Inferior parietal cortex (tissue), 1 donor: ENCODE results near the gene RPIA.

Experiments
- DNase-seq: peaks from one replicate; pipeline ENCODE4 v3.0.0-alpha.2; 2016; ENCODE audit errors: extremely low spot score

RPIA gene

DNA sequence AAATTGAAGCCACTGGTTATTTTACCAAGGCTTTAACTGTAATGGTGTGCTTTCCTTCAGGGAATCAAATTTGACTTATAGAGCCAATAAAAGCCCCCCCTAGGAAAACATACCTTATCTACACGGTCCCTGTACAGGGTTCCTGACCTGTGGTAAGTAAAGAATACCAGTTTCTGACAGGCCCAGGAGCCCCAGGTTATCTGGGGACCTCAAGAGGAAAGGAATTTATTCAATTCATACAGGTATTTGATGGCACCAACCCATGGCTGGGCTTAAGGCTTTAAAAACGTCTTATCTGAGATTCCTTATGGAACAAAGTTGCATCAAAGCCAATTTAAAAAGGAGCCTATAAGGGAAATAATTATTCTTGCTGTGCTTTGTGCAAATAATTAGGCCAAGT, 7.0 kb upstream of the RPIA start:
- no peak for DNase-seq

DNA sequence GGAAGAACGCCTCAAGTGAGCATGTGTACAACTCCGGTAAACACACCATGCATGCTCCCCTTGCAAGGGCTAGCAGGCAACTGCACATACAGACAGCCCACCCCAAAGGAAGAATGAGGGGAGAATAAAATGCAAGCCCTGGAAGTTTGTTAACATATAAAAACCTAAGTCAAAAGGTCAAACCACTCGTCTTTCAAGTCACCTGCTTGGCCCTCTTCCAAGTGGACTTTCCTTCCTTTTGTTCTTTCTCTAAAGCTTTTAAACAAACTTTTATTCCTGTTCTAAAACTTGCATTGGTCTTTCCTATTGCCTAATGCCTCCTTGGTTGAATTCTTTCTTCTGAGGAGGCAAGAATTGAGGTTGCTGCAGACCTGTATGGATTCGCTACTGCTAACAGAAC, 5.2 kb upstream of the RPIA start:
- DNase-seq, result no peak

DNA sequence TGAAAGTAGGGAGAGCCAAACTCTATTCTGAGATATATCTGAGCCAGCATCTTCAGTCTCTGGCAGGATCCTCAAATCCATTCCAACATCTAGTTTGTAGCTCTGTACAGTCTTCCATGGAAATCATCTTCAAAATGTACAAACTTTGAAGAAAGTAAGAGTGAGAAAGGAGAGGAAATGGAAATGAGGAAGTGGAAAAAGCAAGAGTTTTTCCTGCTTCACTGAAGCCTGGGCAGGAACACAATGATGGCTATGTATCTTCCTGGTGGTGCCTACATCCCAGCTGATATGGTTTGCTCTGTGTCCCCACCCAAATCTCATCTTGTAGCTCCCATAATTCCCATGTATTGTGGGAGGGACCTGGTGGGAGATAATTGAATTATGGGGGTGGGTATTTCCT, 4.1 kb upstream of the RPIA start:
- no peak for DNase-seq

DNA sequence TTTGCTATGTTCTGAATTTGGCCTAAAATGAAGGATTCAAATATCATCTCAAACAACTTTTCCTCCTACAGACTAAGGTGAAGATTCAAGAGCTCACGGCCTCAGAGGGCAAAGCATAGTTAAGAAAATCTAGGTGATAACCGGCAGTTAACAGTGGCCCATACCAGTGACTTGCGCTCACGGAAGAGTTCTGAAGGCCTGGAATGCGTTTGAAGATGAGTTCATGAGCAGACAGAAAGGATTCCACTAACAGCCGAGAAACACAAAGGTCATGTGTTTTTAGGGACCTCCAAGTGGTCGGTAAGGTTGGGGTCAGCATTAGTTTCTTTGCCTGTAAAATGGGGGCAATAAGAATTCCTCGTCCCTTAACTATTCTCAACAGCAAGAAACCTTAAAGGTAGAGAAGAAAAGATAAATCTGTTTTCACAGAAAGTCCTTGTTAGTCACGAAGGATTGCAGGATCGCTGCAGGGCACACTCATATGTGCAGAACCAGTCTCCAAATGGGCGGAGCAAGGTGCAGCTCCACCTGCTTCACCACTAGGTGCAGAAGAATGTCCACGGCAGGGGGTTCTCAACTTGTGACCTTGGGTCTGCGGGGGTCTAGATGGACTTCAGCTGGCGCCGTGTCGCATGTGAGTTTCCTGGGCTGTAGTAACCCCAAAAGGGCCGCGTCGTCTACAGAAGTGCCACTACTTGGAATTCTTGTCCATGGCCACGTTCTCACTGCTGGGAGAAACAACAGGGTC, 708 bp upstream of the RPIA start:
- no peak for DNase-seq

DNA sequence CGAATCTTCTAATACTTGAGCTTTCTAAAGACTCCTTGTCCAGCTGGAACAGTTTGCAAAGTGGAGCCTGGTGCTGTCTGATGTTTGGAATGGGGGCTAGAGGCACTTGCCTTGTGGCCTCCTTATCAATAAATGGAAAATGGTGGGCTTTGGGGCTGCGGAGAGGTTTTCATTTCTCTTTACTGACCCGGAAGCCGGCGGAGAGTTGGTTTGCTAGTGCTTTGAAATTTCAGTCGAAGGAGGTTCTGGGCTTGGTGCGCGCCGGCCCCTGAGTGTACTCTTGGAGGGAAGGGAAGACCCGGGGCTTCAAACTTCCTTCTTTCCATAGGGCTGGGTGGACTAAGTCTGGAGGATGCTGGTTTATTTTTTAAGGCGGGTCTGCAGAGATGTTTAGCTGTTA, 714 bp downstream of the RPIA start:
- DNase-seq, result no peak

DNA sequence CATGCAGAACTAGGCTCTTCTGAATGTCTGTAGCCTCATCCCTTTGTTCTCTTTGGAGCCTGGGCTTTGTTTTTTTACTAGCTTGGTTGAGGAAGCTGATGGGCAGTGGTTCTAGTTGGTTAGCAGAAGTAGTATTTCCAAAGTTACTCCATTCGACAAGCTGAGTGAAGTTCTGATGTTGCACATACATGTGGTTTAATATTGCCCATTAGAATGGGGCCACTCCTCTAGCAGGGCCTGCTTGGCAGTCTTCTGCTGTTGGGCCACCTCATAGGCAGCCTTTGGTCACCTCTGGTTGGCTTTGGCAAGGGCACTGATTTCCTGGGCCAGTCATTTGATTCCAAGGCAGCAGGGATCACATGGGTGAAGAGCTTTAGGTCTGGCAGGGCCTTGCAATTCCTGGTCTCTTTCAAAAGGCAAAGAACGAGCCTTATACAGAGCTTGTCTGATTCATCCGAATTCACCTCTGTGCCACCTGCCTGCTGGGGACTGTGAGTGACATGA, 2.5 kb downstream of the RPIA start:
- DNase-seq, result no peak

DNA sequence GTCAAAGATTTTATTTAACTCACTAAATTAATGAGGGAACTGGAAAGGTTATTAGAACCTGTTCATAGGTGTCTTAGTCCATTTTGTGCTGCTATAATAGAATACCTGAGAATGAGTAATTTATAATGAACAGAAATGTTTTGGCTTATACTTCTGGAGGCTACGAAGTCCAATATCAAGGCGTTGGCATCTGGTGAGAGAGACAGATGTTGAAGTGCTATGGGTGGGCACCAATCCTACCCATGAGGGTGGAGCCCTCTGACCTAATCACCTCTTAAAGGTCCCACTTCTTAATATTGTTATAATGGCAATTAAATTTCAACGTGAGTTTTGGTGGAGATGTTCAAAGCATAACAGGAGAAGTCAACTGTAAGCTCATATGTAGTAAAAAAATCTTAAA, 5.1 kb downstream of the RPIA start:
- DNase-seq, result no peak

DNA sequence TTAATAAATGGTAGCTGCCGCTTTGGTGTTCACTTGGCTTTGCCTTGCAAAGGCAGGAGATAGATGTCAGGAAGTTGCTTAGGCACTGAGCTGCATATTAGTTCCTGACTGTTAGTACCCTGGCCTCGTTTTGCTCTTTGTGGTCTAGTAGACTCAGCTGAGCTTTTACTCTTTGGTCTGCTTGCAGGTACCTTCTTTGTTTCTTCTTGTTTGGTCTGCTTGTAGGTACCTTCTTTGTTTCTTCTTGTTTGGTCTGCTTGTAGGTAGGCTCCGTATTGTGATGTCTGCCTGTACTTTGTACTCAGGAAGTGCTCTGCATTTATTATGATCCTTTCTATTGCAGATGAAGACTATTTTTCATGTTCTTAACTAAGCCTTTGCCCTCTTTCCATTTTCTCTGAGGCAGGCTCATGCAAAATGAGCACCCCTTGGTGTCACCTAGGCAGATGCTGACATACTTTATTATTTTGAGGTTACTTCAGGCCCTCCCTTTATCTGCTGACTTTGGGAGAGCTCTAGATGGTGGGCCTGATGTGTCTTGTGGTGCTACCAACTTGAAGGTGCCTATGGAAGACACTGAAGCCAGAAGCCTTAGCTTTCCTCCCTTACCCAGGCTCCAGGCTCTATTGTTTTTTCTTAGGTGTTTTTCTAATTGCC, 6.0 kb downstream of the RPIA start:
- DNase-seq, result no peak

DNA sequence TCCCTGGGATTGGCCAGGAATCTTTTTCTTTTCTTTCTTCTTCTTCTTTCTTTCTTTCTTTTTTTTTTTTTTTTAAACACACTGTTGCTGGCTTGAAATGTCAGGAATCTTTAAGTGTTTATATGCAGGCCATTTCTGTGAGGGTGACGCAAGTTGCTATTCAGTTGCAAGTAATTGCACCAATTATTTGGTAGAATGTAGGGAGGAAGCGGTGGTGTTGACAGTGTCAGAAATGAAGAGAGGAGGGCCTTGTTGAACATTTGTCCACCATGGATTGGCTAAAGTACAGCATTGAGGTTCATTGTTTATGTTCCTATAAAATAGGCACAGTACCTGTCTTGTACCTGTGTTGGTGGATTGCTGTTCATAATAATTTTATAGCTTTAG, 6.5 kb downstream of the RPIA start:
- no peak for DNase-seq

DNA sequence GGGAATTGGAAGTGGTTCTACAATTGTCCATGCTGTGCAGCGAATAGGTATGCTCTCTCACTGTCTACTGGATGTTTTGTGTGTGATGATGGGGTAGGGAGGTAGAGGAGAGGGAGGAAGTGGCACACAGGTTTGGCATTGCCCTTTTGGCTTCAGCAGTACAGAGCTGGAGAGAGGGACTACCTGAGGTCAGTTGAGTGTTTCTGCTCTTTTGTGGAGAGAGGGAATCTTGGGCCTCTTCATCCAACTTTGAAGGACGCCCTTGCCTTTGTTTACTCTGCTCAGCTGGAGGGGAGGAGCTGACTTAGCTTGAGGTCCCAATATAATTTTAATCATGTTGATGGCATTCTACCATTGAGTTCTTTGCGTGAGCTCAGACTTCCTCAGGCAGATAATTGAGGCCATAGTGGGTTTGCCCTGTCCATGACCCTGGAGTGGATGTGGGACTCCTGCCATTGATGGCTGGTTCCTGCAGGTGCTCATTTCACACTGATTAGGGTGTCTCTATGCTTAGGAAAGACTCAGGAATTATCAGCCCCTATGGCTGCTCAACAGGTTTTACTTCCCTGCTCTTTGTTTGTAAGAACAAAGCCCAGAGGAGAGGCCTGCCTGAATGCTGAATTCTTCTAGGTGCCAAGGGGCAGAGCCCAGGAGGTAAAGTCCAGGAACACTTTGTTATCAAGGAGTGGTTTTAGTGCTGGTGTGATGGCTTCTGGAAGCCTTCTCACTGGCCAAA, 7.2 kb downstream of the RPIA start:
- DNase-seq, result no peak

DNA sequence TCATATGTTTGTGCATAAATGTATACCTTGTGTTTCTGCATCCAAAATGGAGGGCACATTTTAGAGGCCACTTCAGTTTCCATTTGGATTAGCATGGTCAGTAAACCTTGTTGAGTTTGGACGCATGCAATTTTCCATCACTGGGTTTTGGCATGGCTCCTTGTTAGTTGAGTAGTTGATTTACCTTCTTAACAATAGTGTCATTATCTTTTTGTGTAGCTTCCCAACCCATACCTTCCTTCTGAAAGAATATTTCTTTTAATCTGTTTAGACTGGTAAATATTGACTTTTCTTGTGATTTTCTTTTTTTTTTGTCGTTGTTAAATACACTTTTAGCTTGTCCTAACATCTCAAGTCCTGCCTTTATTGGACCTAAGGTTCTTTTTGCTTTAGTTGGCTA, 15.5 kb downstream of the RPIA start:
- no peak for DNase-seq

DNA sequence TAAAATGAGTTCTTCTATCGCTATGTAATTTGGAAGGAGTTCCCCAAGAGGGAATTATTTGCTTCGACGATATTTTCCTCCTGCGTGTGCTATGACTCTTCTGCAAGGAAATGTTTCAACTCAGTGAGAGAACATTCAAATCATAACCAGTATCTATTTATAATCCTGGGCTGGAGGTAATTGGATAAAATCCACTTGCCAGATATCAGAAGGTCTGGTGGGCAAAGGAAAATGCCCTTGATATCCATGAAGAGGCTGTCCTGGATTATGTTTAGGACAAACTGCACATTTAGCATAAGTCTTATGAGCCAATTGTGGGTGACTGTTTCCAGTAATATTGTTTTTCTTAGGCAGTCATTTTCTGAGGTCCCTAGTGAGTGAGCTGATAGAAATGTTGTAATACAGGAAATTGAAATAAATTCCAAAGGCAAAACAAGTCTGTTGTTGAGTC, 17.7 kb downstream of the RPIA start:
- DNase-seq, result no peak

DNA sequence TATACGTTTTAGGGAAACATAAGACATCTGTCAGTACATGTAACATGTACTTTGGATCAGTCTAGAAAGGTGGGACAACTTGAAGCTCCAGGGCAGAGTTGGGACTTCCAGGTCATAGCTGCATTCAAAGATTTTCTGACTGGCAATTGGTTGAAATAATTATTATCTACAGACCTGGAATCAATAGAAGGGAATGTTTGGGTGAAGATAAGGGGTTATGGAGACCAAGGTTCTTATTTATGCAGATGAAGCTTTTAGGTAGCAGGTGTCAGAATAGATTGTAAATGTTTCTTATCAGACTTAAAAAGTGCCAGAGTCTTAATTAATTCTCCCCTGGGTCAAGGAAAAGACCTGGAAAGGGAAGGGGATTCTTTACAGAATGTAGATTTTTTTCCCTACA, 19.8 kb downstream of the RPIA start:
- DNase-seq, result no peak

DNA sequence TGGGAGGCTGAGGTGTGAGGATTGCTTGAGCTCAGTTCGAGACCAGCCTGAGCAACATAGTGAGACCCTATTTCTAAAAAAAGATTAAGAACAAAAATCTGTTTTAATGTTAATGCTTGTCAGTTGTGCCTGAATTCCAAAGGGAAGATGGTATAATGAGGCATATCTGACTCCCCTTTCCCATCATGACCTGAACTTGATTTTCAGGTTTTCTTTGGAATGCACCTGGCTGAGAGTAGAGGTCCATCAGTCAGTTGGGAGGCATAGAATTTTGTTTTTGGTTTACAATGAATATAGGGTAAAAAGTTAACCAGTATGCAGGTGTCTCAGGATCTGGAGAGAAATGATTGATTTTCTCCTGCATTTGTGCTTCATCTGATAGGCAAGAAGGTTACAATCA, 20.4 kb downstream of the RPIA start:
- no peak for DNase-seq

DNA sequence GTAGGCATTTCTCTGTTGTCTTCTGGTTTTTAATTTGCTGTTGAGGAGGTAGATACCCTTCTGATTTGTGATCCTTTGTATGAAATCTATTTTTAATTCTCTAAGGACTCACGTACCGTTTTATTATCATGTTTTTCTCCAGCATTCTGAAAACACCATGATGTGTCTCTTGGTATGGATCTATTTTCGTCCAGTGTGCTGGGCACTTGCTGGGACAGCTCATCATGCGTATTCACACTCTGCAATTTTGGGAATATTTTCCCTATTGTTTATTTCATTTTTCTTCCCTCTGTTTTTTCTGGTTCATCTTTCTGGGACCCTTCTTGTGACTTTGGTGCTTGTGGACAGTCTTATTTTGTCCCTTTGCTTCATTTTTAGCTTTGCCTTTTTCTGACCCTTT, 21.9 kb downstream of the RPIA start:
- no peak for DNase-seq

DNA sequence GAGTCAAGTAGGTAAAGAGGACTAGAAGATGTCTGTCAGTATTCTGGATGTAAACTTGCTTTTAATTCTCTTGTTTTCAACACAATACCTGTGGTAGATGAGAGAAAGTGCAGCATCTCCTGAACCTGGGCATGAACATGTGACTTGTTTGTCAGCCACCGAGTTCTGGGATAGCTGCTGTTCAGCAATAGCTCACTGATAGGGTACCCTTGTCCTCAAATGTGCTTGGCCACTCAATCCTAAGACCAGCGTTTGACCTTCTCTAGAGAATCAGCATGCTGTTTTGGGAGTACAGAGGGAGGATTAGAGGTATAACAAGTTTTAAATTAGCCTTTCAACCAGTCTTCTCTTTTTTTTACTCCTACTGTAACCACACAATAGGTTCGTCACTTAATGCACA, 23.2 kb downstream of the RPIA start:
- DNase-seq, result no peak

DNA sequence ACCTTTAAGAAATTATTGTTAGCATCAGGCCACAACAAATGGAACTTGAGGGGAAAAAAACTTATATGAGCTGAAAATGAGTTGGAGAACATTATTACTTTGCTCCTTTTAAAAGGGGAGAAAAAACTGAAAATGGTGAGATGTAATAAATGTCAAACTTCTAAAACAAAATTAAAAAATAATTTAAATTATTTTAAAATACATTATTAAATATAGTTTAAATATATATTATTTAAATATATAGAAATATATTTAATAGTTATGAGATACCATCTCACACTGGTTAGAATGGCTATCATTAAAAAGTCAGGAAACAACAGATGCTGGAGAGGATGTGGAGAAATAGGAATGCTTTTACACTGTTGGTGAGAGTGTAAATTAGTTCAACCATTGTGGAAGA, 28.9 kb downstream of the RPIA start:
- DNase-seq, result no peak

DNA sequence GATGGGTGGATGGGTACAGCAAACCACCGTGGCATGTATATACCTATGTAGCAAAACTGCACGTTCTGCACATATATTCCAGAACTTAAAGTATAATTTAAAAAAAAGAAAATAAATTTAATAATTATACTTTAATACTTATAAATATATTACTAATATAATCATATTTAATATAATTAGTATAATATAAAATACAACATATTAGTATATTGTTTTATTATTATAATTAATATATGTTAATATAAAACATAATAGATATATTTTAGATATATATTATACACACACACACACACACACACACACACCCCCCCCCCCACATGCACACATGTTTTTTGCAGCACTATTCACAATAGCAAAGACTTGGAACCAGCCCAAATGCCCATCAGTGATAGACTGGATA, 29.8 kb downstream of the RPIA start:
- no peak for DNase-seq

DNA sequence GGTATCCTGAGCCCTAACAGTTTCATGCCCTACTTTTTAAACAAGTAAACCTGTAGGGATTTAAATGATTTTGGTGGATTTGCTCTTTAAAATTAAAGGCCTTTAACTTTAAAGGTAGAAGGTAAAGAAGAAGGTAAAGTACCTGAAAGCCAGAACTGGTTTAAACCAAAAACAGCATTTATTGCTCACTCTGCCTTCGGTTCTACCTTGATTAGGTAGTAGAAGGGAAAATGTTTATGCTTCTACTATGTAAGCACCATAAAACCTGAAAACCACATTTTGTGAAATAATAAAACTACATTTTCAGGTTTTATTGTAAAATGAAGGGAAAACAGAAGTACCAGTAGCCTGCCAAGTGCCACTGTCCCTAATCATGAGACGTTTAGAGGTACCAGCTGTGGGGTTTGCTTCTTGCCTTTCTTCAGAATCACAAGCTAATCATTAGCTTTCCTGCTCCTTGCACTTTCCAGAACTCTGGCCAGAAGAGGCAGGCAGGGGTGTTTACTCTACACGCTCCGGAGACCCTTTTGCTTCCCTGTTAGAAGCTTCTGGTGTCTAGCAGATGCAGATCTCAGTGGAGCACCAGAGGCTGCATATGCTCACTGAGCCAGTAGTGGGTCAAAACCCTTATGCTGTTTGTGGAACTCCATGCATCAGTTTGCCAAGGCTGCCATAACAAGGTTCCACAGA, 33.3 kb downstream of the RPIA start:
- no peak for DNase-seq

DNA sequence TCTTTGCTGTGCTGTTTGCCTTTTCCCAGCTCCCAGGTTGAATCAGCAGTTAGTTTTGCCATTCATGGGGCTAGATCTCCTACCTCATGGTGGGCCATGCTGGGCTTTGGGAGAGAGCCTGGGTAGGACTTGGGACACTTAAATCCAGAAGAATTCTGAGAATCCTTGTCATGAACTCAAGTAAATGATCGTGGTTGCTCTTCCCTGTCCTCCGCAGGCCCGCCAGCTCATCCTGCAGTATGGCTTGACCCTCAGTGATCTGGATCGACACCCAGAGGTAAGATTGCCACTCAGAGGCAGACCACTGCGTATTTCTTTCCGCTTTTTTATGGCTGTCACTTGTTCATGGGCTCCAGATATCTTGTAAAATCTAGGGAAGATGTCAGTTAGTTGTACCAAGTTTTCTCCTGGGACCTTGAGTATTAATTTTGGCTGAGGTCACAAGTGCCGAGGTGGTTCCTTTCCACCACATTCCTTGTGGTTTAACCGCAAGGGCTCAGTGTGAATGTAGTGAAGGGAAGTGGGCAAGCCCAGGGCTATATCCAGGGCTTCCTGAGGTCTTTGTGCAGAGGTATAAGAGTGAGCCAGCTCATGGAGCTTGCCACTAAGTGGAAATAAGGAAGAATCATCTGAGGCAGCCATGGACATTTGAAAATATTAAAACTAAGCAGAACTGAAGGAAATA, 37.7 kb downstream of the RPIA start:
- no peak for DNase-seq

DNA sequence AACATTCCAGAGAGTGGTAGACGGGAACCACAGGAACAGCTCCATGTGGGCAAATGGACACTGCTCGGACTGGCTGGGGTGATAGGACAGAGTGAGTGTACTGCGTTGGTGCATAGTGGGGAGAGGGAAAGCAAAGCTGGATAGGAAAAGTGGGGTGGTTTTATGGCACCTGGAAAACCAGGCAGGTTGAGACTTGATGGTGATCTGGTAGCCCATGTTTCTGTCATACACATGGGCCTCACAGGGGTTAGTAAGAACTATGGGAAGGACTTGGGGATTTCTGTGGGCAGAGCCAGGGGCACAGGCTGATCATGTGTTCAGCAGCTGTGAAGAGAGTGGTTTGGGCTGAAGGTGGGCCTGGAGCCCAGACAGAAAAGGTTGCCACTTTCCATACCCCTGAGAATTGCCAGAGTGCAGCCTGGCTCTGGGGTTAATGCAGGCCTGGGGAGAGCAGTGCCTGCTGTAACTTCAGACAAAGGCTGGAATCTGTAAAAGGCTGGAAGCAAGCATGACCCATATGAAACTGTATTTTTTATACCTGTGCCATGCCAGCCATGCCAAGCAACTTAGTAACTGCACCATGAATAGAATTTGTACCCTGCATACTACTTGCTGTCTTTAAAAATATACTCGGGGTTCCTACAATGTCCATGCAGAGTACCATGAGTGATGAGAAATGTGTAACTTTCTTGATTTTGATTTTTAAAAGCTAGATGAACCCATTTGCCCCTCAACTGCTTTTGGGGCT, 41.9 kb downstream of the RPIA start:
- no peak for DNase-seq
